Mesenteric fat pad (tissue), 1 donor: ENCODE measurements around the gene GIMAP4. TPM values are rescaled to one million over a fixed set of nuclear protein-coding genes. Genes with fewer than 3 reads are reported as not detected.
"Not testable (repeated sequence)": the region's sequence is repeated elsewhere in the genome, so short reads cannot be mapped to it uniquely, and the experiment has no call there.

ENCODE experiments used
- DNase-seq: peaks from one replicate; pipeline ENCODE4 v3.0.0-alpha.2; 2020; ENCODE audit warnings: low spot score
- total RNA-seq: library from RNA; stranded (reverse); fragmentation: NEBNext Ultra II Directional; extraction: Animal tissue kit (Norgen Biotek cat#: 25700); gene quantifications from one replicate; pipeline ENCODE4 v1.2.1, GENCODE V29; 2021
- donor health status: DM: yes; HTN: yes; CAD: no.

GIMAP4 gene
- total RNA-seq, 1 donor from 2014 or later = 49.4 TPM

DNA sequence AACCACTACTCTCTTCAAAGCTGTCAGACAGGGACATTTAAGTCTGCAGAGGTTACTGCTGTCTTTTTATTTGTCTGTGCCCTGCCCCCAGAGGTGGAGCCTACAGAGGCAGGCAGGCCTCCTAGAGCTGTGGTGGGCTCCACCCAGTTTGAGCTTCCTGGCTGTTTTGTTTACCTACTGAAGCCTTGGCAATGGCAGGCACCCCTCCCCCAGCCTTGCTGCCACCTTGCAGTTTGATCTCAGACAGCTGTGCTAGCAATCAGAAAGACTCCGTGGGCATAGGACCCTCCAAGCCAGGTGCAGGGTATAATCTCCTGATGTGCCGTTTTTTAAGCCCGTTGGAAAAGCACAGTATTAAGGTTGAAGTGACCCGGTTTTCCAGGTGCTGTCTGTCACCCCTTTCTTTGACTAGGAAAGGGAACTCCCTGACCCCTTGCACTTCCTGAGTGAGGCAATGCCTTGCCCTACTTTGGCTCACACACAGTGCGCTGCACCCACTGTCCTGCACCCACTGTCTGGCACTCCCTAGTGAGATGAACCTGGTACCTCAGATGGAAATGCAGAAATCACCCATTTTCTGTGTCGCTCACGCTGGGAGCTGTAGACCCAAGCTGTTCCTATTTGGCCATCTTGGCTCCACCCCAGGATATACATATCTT lies 12.9 kb downstream of the GIMAP4 start:
- not testable (repeated sequence) for DNase-seq

- no peak for DNase-seq
These were observed 13.6 kb downstream of the GIMAP4 start for GRCh38 chr7:150580638-150581394.

- no peak for DNase-seq
These were observed 18.0 kb downstream of the GIMAP4 start for GRCh38 chr7:150585199-150585598.

DNA sequence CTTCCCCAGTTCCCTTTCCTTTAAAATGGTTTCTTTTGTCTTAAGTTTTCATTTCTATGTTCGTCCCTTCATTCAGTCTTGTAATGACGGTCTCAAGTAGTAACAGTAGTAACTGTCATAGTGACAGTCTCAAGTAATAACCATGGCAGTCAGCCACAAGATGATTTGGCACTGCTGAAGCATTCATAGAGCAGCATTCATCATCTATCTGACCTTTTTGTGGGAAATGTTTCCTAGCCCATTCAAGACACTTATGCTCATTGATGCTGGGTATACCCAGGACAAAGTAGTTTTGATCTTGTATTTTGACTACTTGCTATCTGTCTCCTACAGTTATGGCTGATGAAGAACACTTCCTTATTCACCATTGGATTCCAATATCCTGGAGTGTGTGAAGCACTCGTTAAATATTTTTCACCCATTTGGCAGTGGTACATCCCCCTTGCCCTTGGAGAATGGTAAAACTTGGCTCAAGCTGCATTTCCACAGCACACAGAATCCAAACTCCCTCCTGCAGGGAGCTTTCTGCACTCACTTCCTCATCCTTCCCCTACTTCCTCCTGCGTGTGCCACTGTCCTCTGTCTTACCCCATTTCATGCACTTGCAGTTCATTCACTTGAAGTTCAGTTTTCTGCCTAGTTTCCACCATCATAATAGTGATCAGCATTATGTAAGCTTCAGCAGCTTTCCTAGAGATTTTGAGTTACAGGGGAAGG lies 19.0 kb downstream of the GIMAP4 start:
- DNase-seq = no peak

- DNase-seq = no peak
These were observed 19.6 kb downstream of the GIMAP4 start for GRCh38 chr7:150586785-150587152.

- no peak for DNase-seq
These were observed 20.4 kb downstream of the GIMAP4 start for GRCh38 chr7:150587551-150587950.

DNA sequence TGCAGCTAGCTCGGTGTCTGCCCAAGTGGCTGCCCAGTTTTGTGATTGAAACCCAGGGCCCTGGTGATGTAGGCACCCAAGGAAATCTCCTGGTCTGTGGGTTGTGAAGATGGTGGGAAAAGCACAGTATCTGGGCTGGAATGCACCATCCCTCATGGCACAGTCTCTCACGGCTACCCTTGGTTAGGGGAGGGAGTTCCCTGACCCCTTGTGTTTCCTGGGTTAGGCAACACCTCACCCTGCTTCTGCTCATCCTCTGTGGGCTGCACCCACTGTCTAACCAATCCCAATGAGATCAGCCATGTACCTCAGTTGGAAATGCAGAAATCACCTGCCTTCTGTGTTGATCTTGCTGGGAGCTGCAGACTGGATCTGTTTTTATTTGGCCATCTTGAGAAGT lies 27.6 kb downstream of the GIMAP4 start:
- DNase-seq = no peak

- DNase-seq = no peak
These were observed 28.2 kb downstream of the GIMAP4 start for GRCh38 chr7:150595361-150595760.

DNA sequence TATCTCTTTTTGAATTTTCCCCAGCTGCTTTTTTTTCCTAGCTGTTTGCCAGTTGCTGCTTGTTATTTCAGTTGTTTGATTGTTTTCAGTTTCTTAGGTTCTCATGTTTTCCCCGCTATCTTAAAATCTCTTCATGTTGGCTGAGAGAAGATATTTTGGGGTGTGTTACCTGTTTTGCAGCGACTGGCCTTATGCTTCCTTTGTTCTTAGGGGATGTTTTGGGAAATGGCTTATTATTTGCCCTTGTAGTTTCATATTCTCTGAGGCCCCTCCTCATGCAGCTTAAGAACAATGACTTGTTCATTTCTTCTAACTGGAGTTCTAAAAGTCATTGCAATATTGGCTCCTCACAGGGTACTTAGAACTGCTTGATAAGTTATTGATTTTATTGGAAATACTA lies 36.4 kb downstream of the GIMAP4 start:
- not testable (repeated sequence) for DNase-seq

- no peak for DNase-seq
These were observed 43.0 kb downstream of the GIMAP4 start for GRCh38 chr7:150610233-150610632.

DNA sequence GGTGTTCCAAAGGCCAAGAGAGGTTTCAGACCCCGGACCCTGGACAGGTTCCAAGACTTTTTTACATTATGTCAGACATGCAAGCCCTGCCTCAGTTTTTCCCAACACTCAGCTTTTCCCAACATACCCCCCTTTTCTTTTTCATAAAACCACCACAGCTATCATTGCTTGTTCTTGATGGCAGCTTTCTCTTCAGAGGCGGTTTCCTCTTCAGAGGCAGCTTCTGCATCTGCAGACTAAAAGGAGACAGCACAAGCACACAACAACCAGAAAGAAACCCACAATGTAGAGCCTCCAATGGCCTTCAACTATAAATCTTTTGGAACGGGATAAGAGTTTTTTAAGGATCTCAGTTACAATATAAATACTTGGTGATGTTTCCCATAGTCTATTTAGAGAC lies 45.7 kb downstream of the GIMAP4 start:
- no peak for DNase-seq

DNA sequence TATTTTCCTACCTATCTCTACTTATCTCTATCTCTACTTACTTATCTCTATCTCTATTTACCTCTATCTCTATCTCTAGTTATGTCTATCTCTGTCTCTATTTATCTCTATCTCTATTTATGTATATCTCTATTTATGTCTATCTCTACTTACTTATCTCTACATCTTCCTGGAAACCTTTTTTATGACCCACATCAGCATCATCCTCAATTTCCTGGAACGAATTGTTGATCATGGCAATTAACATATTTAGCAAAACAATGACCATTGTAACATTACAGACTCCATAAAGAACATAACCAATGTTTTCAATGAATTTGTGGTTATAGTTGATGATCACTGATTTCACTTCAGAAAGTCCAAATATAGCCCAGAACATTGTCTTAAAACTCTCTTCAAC lies 46.7 kb downstream of the GIMAP4 start:
- DNase-seq = no peak

GRCh38 chr7:150614426-150614825 lies 47.2 kb downstream of the GIMAP4 start:
- not testable (repeated sequence) for DNase-seq

DNA sequence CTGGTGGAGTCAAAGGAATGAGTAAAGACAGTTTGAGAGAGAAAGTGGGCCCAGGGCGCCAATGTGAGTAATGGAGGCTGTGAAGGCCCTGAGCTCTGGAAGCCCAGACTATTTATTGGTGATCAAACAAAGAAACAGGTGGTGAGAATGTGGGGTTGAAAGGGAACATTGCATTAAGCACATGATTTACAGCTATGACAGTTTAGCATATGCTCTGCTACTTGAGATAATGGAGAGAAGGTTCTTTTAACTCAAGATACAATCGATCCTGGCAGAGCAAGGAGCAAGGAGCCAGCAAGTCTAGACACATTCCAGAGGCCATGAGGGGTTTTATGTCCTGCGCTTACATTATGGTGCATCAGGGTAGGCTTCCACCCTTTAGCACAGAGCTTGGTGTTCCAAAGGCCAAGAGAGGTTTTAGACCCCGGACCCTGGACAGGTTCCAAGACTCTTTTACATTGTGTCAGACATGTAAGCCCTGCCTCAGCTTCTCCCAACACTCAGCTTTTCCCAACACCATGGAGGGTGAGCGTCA lies 48.1 kb downstream of the GIMAP4 start:
- not testable (repeated sequence) for DNase-seq

- no peak for DNase-seq
These were observed 52.9 kb downstream of the GIMAP4 start for GRCh38 chr7:150620061-150620460.

GRCh38 chr7:150620617-150621371 lies 53.6 kb downstream of the GIMAP4 start:
- no peak for DNase-seq

DNA sequence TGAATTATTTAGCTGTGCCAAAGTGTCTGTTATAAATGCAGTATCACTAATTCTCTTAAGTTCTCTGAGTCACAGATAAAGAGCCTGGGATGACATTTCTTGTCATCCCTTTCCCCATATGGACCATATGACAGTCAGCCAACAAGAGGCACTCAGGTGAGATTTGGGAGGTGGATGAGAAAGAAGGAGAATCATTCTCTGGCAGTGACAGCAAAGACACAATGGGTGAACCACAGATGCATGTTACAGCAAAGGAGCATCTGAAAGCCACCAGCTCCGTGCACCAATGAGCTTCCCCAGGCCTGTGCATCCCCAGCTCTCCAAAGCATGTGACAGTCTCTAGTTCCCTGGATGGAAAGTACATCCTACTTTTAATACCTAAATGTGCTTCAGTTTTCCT lies 54.2 kb downstream of the GIMAP4 start:
- no peak for DNase-seq
